HG02973 (cell line): ENCODE data around the gene SLC22A23.

Source experiments
- ATAC-seq: cut with Tn5 transposase; IDR thresholded peaks from one replicate; pipeline ENCODE4 v1.9.1; 2021; ENCODE audit warnings: moderate library complexity; ENCODE audit not compliant: unreplicated experiment

The SLC22A23 gene

DNA sequence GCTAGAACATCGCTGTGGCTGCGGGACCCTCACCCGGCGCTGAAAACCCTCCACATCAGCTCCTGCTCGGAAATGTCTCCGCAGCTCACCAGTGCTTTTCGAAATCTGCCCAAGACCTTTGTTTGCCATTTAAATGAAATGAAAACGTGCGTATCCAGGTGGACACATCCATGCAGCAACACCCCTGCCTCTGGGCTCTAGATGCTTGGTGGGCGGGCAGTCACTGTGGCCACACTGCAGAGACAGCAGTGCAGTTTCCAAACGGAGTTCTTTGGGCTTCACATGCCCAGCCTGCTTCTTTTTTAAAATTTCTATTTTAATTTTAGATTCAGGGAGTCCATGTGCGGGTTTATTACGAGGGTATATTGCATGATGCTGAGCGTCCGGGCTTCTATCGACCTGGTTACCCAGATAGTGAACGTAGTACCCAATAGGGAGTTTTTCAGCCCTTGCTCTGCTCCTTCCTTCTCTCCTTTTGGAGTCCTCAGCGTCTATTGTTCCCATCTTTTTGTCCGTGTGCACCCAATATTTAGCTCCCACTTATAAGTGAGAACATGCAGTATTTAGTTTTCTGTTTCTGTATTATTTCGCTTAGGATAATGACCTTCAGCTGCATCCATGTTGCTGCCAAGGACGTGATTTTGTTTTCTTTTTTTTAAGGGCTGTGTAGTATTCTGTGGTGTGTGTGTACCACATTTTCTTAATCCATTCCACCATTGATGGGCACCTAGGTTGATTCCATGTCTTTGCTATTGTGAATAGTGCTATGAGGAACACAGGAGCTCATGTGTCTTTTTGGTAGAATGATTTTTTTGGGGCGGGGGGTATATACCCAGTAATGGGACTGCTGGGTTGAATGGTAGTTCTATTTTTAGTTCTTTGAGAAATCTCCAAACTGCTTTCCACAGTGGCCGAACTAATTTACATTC, 224.6 kb downstream of the SLC22A23 start:
- ATAC-seq, result no peak

DNA sequence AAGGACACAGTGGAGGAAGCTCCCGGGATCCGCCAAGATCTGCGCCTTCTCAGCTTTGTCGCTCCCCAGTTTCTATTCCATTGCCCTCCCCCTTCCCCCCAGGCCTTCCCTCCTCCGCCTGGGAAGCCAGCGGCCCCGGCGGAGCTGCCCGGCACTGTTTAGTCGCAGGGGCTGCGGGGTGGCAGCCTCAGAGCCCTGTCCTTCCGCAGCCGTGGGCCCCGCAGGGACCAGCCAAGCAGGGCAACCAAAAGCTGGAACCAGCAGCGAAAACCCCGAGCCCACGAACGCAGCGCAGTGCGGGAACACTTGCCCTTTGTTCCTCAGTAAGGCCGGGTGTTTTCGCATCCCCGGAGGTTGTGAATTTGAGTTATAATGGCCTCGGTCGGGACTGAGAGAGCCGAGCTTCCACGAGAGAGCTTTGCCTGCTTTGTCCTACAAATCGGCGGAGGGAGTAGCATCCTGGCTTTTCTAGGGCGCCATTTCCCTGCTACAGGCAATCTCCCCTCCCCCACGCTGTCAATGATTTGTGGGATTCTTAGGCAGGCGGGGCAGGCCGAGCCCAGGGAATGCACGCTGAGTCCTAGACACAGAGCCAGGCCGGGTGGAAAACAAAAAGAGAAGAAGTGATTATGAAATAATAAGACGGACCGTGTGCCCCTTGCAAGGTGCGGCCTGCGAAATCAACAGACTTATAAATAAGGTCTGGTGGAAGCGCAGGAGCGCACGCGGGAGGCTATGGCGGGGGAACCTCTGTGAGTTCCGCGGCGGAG, 225.4 kb downstream of the SLC22A23 start:
- no peak for ATAC-seq

DNA sequence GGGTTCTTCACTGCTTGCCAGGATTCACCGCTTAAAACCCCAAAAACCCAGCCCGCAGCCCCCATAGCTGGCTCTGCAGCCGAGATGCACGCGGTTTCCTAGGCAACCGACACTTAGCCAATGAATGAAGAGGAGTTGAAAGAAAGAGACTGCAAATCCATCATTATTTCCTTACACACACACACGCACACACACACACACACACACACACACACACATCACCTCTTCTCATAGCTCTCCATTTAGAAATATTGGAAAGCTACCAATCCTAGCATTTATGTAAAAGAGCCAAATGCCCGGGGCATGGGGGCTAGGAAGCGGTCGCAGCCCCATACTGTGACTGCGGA, 226.0 kb downstream of the SLC22A23 start:
- ATAC-seq, result no peak

DNA sequence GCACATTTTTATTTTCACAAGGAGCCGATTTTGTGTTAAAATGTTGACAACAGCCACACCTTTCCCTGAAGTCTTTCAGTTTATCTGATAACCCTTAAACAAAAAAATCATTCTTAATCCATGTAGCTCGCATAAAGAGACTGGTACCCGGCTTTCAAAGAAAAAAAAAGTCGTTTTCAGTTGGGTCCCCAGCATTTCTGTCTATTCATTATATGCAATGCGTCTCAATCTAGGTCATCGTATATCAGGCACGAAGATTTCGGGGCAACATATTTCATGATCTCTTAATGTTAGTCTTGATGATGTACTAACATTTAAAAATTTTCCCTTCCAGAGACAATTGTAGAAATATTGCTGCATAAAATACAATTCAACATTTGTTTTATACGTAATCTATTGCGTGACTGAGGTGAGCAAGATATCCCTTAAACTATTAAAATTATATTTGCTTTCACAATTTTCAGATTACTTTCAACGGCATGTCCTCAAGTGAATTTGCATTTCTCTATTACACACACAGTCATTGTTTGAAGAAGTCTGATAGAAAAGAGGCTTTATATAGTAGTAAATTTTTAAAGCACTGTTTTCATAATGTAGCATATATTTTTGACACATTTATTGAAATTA, 226.5 kb downstream of the SLC22A23 start:
- no peak for ATAC-seq

DNA sequence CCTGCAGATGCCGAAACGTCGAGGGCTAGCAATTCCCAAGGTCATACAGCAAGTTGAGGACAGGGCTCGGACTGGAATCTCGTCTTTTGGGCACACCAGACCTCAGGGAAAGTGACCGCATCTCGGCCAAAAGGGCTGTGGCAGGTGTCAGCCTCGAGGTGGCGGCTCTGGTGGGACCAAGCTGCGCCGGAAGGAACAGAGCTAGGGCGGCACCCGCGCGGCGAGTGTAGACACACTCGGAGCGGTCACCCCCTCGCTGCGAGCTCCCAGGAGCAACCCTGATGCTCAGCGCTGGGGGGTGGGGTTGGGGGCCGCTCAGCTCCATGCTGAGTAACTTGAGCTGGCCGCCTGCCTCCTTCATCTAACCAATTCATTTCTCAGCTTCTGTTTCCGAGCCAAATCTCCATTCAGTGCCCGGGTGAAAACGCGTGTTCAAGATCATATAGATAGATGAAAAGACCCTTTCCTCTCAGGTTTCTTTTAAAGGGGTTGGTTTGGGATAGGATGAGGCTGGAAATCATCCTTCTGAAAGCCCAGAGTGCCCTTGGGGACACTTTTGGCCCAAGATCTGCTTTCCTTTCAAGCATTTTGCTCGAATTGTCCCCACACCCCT, 227.2 kb downstream of the SLC22A23 start:
- no peak for ATAC-seq

DNA sequence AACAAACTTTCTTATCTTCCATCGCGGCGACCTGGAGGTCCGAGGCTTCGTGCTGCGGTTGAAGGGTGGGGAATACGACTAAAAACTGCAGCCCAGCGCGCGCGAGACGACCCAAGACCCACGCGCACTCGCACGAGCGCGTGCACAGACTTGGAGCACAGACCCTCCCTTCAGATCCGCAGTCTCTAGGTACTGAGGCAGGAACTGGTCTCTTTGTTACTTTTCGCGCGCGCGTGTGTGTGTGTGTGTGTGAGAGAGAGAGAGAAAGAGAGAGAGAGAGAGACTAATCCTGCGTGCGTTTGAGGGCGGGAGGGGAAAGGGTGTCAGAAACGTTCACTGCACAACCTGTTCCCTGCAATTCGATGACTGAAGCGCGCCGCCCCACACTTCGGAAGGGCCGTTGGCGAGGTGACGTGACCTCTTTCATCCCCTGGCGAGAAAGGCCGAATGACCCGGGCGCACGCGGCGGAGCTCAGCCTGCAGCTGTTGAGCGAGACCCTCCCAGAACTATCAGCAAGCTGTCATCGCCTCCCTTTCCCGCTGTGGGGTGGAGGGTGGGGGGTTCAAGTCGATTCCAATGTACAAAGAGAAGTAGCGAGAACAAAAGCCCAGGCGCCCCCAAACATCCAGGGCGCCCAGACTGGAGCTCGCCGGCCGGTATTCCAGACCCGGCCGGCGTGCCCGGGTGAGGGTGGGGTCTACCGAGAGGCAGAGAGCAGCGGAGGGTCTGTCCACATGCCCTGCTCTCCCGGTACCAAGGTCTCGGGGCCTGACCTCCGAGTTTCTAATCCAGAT, 227.9 kb downstream of the SLC22A23 start:
- ATAC-seq, result no peak

DNA sequence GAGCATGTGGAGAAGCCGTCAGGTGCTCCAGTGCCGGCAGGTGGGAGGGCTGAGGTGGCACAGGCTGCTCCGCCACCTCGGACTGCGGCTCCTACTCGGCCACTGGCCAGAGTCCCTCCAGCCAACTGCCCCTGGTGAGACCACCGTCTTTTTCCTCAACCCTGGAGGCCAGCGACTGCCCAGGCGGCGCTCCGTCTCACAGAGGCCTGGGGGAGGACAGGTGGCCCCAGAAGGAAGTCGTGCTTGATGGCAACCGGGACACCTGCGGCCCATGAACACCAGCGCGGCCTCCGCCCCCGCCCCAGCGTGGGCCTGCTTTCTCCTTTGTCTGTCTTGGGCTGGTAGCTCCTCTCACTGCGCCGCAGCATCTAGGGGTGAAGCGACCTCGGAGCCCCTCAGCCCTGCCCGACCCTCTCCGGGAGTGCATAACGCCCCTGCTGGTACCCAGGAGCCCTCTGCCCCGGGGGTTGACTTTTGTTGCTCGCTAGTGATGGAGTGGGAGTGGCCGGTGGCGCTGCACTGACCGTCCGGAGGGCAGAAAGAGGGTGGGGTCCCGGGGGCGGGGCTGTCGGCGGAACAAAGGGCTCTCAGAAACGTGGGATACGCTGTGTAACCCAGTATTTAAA, 228.7 kb downstream of the SLC22A23 start:
- no peak for ATAC-seq

DNA sequence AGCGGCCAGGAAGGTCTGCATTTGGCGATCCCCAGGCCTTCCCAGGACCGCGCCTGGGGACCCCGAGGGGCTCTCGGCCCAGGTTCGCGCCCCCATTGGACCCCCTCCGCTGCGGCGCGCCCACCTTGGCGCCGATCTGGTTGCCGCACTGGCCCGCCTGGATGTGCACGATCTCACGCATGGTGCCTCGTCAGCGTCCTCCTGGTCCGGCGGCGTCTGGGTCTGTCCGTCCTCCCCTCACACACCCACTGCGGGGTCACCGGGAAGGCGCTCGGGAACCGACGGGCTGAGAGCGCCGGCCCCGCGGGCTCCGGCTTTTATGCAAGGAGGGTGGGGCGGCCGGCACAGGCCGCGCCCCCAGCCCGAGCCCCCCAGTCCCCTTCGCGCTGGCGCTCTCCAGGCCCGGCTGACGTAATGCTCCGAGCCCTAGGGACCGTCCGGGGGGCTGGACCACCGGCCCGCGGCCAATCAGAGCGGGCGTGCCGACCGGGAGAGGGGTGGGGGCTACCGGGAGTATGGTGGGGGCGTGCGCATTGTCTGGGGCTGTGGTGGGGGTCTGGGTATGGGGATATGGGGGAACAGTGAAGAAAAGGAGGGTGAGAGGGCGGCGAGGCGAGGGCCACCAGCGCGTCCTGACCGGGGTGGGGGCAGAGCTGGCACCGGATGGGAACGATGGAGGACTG, 229.3 kb downstream of the SLC22A23 start, which contains the start of gene TUBB2B:
Gene TUBB2B (minus strand): TSS at position 291 of the 683 bp plus-strand sequence. CDS start 110 bp downstream, at position 181.
- ATAC-seq, result no peak

DNA sequence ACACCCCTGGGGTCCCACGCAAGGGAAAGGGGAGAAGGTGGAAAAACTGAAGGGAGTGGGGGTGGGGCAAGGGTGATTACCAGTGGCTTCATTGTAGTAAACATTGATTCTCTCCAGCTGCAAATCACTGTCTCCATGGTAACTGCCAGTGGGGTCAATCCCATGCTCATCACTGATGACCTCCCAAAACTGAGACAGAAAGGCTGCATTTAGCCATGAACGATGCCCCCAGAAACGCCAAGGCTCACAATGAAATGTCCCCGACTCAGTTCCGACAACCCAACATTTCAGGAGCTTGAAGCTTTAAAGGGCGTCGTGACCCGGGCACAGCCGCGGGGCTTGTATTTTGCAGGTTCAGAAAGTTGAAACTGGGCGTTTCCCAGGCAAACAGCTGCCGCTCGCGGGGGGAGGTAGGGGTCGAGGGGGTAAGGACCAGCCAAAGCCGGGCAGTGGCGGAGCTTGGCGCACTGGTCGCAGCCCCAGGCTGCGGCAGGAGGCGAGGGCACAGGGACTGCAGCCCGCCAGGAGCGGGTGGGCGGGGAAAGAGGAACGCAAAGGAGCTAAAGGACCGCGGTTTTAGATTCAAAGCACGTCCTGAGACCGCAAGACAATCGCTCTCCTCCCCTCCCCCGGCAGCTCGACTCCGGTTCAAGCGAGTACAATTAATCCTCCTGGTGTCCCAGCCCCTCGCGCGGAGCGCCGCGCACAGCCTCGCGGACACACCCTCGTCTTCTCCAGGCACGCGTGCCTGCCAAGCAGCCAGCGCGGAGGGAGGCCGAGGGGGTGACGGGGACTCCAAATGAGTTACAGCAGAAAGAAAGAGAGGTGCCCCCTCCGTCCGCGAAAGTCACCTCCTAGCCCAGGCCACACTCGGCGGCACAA, 230.1 kb downstream of the SLC22A23 start:
- no peak for ATAC-seq

GRCh38 chr6:3226042-3226441, 230.8 kb downstream of the SLC22A23 start:
- no peak for ATAC-seq

DNA sequence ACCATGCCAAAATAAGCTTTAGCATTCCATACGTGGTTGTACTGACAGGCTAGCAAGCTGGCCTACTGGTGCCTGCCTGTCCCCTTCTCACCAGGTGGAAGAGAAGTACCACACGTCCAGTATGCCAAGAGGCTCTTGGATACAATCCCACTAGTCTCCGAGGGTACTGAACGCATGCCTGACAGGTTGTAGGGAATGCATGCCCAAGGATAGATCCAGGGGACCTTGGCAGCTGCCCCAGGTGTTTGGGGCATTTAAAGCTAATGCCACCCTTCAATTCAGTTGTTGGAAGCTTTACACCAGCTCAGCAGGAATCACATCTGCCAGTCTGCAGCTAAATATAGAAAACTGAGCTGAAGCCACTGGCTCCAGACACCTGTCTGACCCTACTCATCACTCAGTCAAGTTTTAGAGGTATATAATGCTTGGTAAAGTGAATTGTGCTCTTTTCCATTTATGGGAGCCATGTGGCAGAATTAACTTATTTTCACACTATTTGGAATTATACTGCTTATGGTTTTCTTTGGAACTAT, 234.3 kb downstream of the SLC22A23 start:
- ATAC-seq, result no peak

GRCh38 chr6:3221578-3221977, 235.3 kb downstream of the SLC22A23 start:
- ATAC-seq, result no peak

DNA sequence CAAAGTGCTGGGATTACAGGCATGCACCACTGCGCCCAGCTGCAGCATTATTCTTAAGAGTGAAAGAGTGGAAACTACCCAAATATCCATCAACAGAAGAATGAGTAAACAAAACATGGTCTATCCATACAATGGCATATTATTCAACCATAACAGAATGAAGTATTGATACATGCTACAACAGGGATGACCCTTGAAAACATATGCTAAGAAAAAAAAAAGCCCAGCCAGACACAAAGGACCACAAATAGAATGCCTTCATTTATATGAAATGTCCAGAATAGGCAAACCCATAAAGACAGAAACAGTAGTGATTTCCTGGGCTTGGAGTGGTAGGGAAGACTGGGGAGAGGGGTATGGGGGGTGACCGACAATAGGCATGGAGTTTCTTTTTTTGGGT, 236.5 kb downstream of the SLC22A23 start:
- no peak for ATAC-seq
